Activated CD8-positive, alpha-beta T cell treated with anti-CD3 and anti-CD28 coated beads for 36 hours (primary cell): ENCODE measurements around the gene TAS2R41. TPM values are rescaled to one million over a fixed set of nuclear protein-coding genes. Genes with fewer than 3 reads are reported as not detected.

Experiments used
- ATAC-seq: fragments of 200-7000 bp; cut with Tn5 transposase; one replicate; pipeline ENCODE4 v1.10.0; 2021; ENCODE audit warnings: mild to moderate bottlenecking, moderate library complexity
- CTCF ChIA-PET: fragments of 350-600 bp; sonication (Branson Sonifier 250); formaldehyde crosslinking; loops from one replicate; lab custom pipeline; 2021; ENCODE audit warnings: antibody characterized with exemption; lab: Charles Lee
- POLR2A ChIA-PET: fragments of 350-600 bp; sonication (Branson Sonifier 250); formaldehyde crosslinking; loops from one replicate; lab custom pipeline; 2021; ENCODE audit warnings: antibody characterized with exemption; lab: Charles Lee
- DNase-seq: peaks from one replicate; pipeline ENCODE4 v3.0.0-alpha.2; 2020
- H3K27ac Mint-ChIP-seq: one replicate; pipeline ENCODE4 v1.8.0; 2021; ENCODE audit warnings: mild to moderate bottlenecking, mixed read lengths
- H3K27me3 Mint-ChIP-seq: one replicate; pipeline ENCODE4 v1.8.0; 2021; ENCODE audit warnings: mixed read lengths
- H3K36me3 Mint-ChIP-seq: one replicate; pipeline ENCODE4 v1.8.0; 2021; ENCODE audit warnings: low read depth, mixed read lengths
- H3K4me1 Mint-ChIP-seq: one replicate; pipeline ENCODE4 v1.8.0; 2021; ENCODE audit warnings: low read depth, mixed read lengths
- H3K4me3 Mint-ChIP-seq: one replicate; pipeline ENCODE4 v1.8.0; 2021; ENCODE audit warnings: mild to moderate bottlenecking, moderate library complexity, mixed read lengths
- H3K9me3 Mint-ChIP-seq: one replicate; pipeline ENCODE4 v1.8.0; 2021; ENCODE audit warnings: mixed read lengths
- CTCF ChIP-seq: fragments of 200-600 bp; IDR thresholded peaks from one replicate; pipeline ENCODE4 v1.8.0; 2022; ENCODE audit warnings: antibody characterized with exemption, mild to moderate bottlenecking
- intact Hi-C: fragments of 100-400 bp; cut with micrococcal nuclease; formaldehyde crosslinking; loops from one replicate; pipeline ENCODE4 v1.10.0; 2022
- total RNA-seq, 2 experiments: library from RNA; stranded (reverse); gene quantifications; one replicate each; pipeline ENCODE4 v1.2.3, GENCODE V29; 2021

The TAS2R41 gene
- total RNA-seq, 2 experiments from 2014 or later = not detected

- no peaks in the 10 kb centered on the region for H3K27me3 Mint-ChIP-seq
- no peak overlapping the region for H3K27ac Mint-ChIP-seq
- ATAC-seq (no peak), DNase-seq (no peak)
- intact Hi-C loops = no loop called here
- TF ChIP-seq CTCF = no peak
- H3K4me3 Mint-ChIP-seq = no peak overlapping the region
- H3K36me3 Mint-ChIP-seq = no peaks in the 10 kb centered on the region
- CTCF ChIA-PET = interaction anchor here (1.2 kb wide), 1 partner anchor 32 kb away, joined by 3 read pairs; no protein-coding TSS in a partner anchor
- POLR2A ChIA-PET = no interaction called here
- no peaks in the 10 kb centered on the region for H3K9me3 Mint-ChIP-seq
- H3K4me1 Mint-ChIP-seq = peaks cover 18% of the 10 kb centered on the region
Observed at GRCh38 chr7:143434660-143435059, 43.0 kb upstream of the TAS2R41 start.

GRCh38 chr7:143435266-143435665, 42.4 kb upstream of the TAS2R41 start:
- no peak overlapping the region for H3K4me3 Mint-ChIP-seq
- DNase-seq (no peak), ATAC-seq (no peak)
- TF ChIP-seq CTCF = no peak
- no peaks in the 10 kb centered on the region for H3K36me3 Mint-ChIP-seq
- H3K27me3 Mint-ChIP-seq = no peaks in the 10 kb centered on the region
- H3K9me3 Mint-ChIP-seq = no peaks in the 10 kb centered on the region
- ChIA-PET CTCF (interaction anchor here (1.2 kb wide), 1 partner anchor 32 kb away, joined by 3 read pairs; no protein-coding TSS in a partner anchor), POLR2A (no interaction called here)
- peaks cover 19% of the 10 kb centered on the region for H3K4me1 Mint-ChIP-seq
- no peak overlapping the region for H3K27ac Mint-ChIP-seq
- intact Hi-C loops = no loop called here

- Mint-ChIP-seq H3K27ac (no peak overlapping the region), H3K4me1 (peaks cover 19% of the 10 kb centered on the region), H3K36me3 (no peaks in the 10 kb centered on the region), H3K27me3 (no peaks in the 10 kb centered on the region), H3K4me3 (no peak overlapping the region), H3K9me3 (no peaks in the 10 kb centered on the region)
- intact Hi-C loops = no loop called here
- TF ChIP-seq CTCF = no peak
- no peak for ATAC-seq
- ChIA-PET CTCF (no interaction called here), POLR2A (no interaction called here)
- DNase-seq = no peak
Observed at GRCh38 chr7:143436325-143436946, 41.2 kb upstream of the TAS2R41 start.

GRCh38 chr7:143437578-143437977, 40.1 kb upstream of the TAS2R41 start:
- Mint-ChIP-seq H3K36me3 (no peaks in the 10 kb centered on the region), H3K27ac (no peak overlapping the region), H3K9me3 (no peaks in the 10 kb centered on the region), H3K27me3 (no peaks in the 10 kb centered on the region), H3K4me3 (no peak overlapping the region), H3K4me1 (peaks cover 19% of the 10 kb centered on the region)
- TF ChIP-seq CTCF = no peak
- no peak for DNase-seq
- CTCF ChIA-PET = interaction anchor here (0.8 kb wide), 1 partner anchor 92 kb away, joined by 3 read pairs; no protein-coding TSS in a partner anchor
- POLR2A ChIA-PET = no interaction called here
- ATAC-seq = peak; percentile 27
- intact Hi-C loops = no loop called here

DNA sequence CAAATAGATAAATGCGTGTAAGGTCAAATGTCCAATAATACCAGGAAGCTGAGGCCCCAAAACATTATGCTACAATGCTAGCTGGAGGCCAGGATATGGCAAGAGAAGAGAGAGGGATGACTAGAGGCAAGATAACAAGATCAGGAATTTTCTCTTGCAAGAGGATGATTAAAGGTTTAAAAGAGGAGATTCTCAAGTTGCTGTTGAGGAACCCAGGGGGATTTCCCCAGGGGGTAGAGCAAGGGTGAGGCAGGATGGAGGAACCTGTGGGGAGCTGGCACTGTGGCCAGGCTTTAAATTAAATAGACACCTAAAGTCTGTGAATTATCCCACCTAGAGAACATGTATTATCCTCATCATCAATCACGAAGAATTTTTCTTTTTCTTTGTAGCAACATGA, 37.8 kb upstream of the TAS2R41 start:
- H3K9me3 Mint-ChIP-seq = no peaks in the 10 kb centered on the region
- no peak for TF ChIP-seq CTCF
- intact Hi-C loops = no loop called here
- ChIA-PET CTCF (interaction anchor here (1.1 to 1.5 kb wide), 3 partner anchors 14 to 199 kb away, joined by 4 to 5 read pairs (median 5); no protein-coding TSS in a partner anchor), POLR2A (interaction anchor here (0.9 kb wide), 1 partner anchor 60 kb away, joined by 3 read pairs; no protein-coding TSS in a partner anchor)
- no peak for DNase-seq
- no peak overlapping the region for H3K4me3 Mint-ChIP-seq
- peaks cover 19% of the 10 kb centered on the region for H3K4me1 Mint-ChIP-seq
- H3K27me3 Mint-ChIP-seq = no peaks in the 10 kb centered on the region
- peak; percentile 39 for ATAC-seq
- no peaks in the 10 kb centered on the region for H3K36me3 Mint-ChIP-seq
- H3K27ac Mint-ChIP-seq = no peak overlapping the region
